Osteoblast (primary cell): Measurements from ENCODE around the gene OBP2A. TPM values are rescaled to one million over a fixed set of nuclear protein-coding genes. Genes with fewer than 3 reads are reported as not detected.
"Not testable (repeated sequence)": the region's sequence is repeated elsewhere in the genome, so short reads cannot be mapped to it uniquely, and the experiment has no call there.

ENCODE experiments used
- DNase-seq: peaks from one replicate; pipeline ENCODE4 v3.0.0; 2011; ENCODE audit warnings: low spot score, mixed read lengths; ENCODE audit not compliant: insufficient read length; ENCODE audit errors: missing footprints
- H2AFZ ChIP-seq: 2 replicates; pipeline ENCODE4 v1.6.0; 2011; ENCODE audit warnings: mild to moderate bottlenecking, low read length
- H3K27ac ChIP-seq: 2 replicates; pipeline ENCODE4 v1.5.1; 2011; ENCODE audit warnings: mild to moderate bottlenecking, low read depth, low read length, moderate library complexity
- H3K27me3 ChIP-seq: 2 replicates; pipeline ENCODE4 v1.6.0; 2012; ENCODE audit warnings: mild to moderate bottlenecking, control low read depth, inconsistent platforms, low read length, moderate library complexity; ENCODE audit not compliant: insufficient read depth
- H3K36me3 ChIP-seq: 2 replicates; pipeline ENCODE4 v1.5.1; 2011; ENCODE audit warnings: mild to moderate bottlenecking, low read length, control low read depth, moderate library complexity; ENCODE audit not compliant: insufficient read depth
- H3K4me1 ChIP-seq: 2 replicates; pipeline ENCODE4 v1.5.1; 2011; ENCODE audit warnings: mild to moderate bottlenecking, low read length, control low read depth, moderate library complexity; ENCODE audit not compliant: insufficient read depth
- H3K4me2 ChIP-seq: 2 replicates; pipeline ENCODE4 v1.6.0; 2011; ENCODE audit warnings: mild to moderate bottlenecking, low read length; ENCODE audit not compliant: insufficient read depth
- H3K4me3 ChIP-seq: fragments of 200-600 bp; sonication (generic); 3 replicates; pipeline ENCODE4 v1.5.1; 2012; ENCODE audit warnings: mild to moderate bottlenecking, low read length, inconsistent platforms; ENCODE audit not compliant: insufficient read depth
- H3K79me2 ChIP-seq: 2 replicates; pipeline ENCODE4 v1.6.0; 2012; ENCODE audit warnings: mild to moderate bottlenecking, low read length, control low read depth, inconsistent platforms; ENCODE audit not compliant: insufficient read depth
- H3K9me3 ChIP-seq: 2 replicates; pipeline ENCODE4 v1.5.1; 2011; ENCODE audit warnings: low read depth, low read length, control low read depth
- H4K20me1 ChIP-seq: 2 replicates; pipeline ENCODE4 v1.6.0; 2012; ENCODE audit warnings: mild to moderate bottlenecking, low read length, control low read depth; ENCODE audit not compliant: insufficient read depth
- total RNA-seq: library from RNA; depleted of rRNA; stranded (reverse); fragments of >200 nt; gene quantifications from 2 replicates; pipeline ENCODE4 v1.2.3, GENCODE V29; 2012
- TF ChIP-seq, protein P1 (sequence below): IDR thresholded peaks from 2 replicates; pipeline ENCODE4 v1.5.1; 2011; ENCODE audit warnings: mild to moderate bottlenecking, low read depth, low read length, moderate library complexity; ENCODE audit errors: extremely low read depth

OBP2A gene
- total RNA-seq, 1 donor, result not detected

DNA sequence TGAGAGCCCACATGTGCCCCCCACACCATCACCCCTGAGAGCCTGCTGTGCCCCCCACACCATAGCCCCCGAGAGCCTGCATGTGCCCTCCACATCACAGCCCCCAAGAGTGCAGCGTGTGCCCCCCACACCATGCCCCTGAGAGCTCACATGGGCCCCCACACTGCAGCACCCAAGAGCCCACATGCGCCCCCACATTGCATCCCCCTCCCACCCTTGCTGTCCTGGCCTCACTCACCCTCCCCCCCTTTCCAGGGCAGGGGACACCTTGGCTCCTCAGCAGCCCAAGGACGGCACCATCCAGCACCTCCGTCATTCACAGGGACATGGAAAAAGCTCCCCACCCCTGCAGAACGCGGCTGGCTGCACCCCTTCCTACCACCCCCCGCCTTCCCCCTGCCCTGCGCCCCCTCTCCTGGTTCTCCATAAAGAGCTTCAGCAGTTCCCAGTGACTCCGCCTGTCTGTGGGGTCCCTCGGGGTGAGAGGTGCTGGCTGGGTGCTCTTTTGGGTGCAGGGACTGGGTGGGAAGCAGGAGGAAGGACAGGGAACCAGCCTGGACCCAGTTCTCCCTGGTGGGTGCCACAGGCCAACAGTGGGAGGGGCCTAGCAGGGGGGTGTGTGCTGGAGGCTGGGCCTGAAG, 19.7 kb upstream of the OBP2A start:
- TF ChIP-seq, protein P1, sequence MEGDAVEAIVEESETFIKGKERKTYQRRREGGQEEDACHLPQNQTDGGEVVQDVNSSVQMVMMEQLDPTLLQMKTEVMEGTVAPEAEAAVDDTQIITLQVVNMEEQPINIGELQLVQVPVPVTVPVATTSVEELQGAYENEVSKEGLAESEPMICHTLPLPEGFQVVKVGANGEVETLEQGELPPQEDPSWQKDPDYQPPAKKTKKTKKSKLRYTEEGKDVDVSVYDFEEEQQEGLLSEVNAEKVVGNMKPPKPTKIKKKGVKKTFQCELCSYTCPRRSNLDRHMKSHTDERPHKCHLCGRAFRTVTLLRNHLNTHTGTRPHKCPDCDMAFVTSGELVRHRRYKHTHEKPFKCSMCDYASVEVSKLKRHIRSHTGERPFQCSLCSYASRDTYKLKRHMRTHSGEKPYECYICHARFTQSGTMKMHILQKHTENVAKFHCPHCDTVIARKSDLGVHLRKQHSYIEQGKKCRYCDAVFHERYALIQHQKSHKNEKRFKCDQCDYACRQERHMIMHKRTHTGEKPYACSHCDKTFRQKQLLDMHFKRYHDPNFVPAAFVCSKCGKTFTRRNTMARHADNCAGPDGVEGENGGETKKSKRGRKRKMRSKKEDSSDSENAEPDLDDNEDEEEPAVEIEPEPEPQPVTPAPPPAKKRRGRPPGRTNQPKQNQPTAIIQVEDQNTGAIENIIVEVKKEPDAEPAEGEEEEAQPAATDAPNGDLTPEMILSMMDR, result no peak
- Histone ChIP-seq H3K27ac (no peak overlapping the region), H3K4me2 (no peak overlapping the region), H4K20me1 (no peaks in the 10 kb centered on the region), H3K9me3 (no peaks in the 10 kb centered on the region), H3K79me2 (no peaks in the 10 kb centered on the region), H3K36me3 (no peaks in the 10 kb centered on the region), H3K27me3 (no peaks in the 10 kb centered on the region), H2AFZ (no peak overlapping the region), H3K4me1 (no peaks in the 10 kb centered on the region), H3K4me3 (no peak overlapping the region)
- DNase-seq, result peak; percentile 58

DNA sequence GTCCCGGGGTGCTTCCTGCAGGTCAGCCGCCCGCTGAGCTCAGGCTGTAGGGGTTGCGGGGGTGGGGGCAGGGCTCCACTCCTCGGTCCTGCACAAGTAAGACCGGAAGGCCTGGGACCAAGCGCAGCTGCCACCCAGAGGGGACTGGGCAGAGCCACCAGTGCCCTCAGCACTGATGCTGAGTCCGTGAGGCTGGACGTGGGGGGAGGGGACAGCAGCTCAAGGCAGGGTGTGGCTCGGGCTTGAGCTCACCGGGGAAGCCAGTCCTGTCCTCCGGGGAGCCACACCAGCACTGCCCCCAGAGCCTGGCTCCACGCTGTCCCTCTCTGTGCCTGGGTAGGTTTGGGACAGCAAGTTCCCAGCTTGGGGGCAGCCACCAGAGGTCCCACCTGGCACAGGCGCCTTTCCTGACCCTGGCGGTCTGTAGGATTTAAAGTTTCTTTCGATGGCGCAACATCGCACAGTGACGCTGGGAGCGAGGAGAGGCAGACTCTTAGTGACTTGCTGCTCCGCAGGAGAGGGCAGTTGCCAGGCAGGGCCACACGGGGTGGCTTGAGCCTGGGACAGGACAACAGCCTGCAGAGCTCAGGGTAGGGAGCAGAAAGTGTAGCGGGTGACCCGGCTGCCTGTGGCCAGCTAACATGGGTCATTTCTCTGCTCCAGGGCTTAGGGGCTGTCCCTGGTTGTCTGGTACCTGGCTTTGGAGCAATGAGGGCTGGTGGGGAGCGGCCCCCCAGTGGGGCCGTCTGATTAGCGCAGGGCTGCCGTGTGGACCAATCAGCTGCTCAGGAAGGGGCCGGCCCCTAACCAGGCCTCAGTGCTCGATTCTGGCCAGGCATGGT, 19.0 kb upstream of the OBP2A start:
- DNase-seq, result no peak
- H3K9me3 ChIP-seq, result no peaks in the 10 kb centered on the region

DNA sequence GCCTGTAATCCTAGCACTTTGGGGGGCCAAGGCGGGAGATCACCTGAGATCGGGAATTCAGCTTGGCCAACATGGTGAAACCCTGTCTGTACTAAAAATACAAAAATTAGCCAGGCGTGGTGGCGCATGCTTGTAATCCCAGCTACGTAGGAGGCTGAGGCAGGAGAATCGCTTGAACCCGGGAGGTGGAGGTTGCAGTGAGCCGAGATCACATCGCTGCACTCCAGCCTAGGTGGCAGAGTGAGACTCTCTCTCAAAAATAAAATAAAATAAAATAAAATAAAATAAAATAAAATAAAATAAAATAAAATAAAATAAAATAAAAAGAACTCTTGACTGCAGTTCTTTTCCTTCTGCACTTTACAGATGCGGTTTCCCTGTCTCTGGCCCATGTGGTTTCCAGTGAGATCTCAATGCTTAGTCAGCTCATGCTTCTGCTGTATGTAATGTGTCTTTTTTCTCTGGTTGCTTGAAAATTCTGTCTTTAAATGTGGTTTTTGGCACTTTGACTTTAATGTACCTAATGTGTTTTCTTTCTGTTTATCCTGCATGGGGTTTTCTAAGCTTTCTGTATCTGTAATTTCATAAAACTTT, 17.0 kb upstream of the OBP2A start:
- H3K4me1 ChIP-seq, DNase-seq, H2AFZ ChIP-seq, H3K27me3 ChIP-seq, H4K20me1 ChIP-seq, H3K36me3 ChIP-seq, H3K4me2 ChIP-seq, H3K27ac ChIP-seq, H3K4me3 ChIP-seq, H3K79me2 ChIP-seq, H3K9me3 ChIP-seq: not testable (repeated sequence)

More for the DNA sequence above, 19.0 kb upstream of the OBP2A start:
- Histone ChIP-seq H3K4me1 (no peaks in the 10 kb centered on the region), H3K4me3 (no peak overlapping the region), H3K27ac (no peak overlapping the region), H4K20me1 (no peaks in the 10 kb centered on the region), H3K36me3 (no peaks in the 10 kb centered on the region), H3K79me2 (no peaks in the 10 kb centered on the region), H3K4me2 (no peak overlapping the region), H3K27me3 (no peaks in the 10 kb centered on the region), H2AFZ (no peak overlapping the region)
- TF ChIP-seq, protein P1, result no peak

DNA sequence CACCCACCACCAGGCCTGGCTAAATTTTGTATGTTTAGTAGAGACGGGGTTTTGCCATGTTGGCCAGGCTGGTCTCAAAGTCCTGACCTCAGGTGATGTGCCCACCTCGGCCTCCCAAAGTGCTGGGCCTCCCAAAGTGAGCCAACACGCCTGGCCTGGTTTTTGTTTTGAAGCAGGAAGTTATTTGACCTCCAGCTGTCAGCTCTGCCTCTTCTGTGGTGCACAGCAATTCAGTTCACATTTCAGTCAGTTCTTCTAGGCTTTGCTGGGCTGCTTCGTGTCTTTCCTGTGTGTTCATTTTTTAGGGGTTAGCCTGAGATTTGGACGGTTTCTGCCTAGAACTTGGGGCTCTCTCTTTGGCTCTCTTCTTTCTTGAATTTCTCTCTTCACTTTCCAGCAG, 15.8 kb upstream of the OBP2A start:
- H3K4me1 ChIP-seq, result no peaks in the 10 kb centered on the region
- TF ChIP-seq, protein P1, result no peak
- DNase-seq, result no peak
- H3K27me3 ChIP-seq, result no peaks in the 10 kb centered on the region
- no peak overlapping the region for H2AFZ ChIP-seq
- no peak overlapping the region for H3K4me2 ChIP-seq
- H3K4me3 ChIP-seq, result no peak overlapping the region
- H3K36me3 ChIP-seq, result no peaks in the 10 kb centered on the region
- H3K27ac ChIP-seq, result no peak overlapping the region
- H4K20me1 ChIP-seq, result no peaks in the 10 kb centered on the region
- no peaks in the 10 kb centered on the region for H3K79me2 ChIP-seq
- H3K9me3 ChIP-seq, result no peaks in the 10 kb centered on the region
